RWPE1 (cell line): ENCODE data around the gene ALDH1A3.

Experiments used
- CTCF ChIA-PET: fragments of 350-600 bp; sonication (Branson Sonifier 250); formaldehyde crosslinking; extraction: SDS; loops from one replicate; lab custom pipeline; 2021; lab: Yijun Ruan, JAX
- POLR2A ChIA-PET: fragments of 400-600 bp; formaldehyde crosslinking; extraction: SDS; loops from one replicate; lab custom pipeline; 2020; ENCODE audit warnings: antibody characterized with exemption; ENCODE audit not compliant: low non-redundant PET; lab: Yijun Ruan, JAX
- DNase-seq: peaks from one replicate; pipeline ENCODE4 v3.0.0; 2012; ENCODE audit warnings: low spot score
- H3K27ac ChIP-seq: fragments of 450-650 bp; 2 replicates; pipeline ENCODE4 v1.5.1; 2017
- CTCF ChIP-seq: fragments of 450-650 bp; conservative IDR thresholded peaks from 2 replicates; pipeline ENCODE4 v1.5.1; 2017; ENCODE audit warnings: low read depth, mild to moderate bottlenecking

Gene ALDH1A3

DNA sequence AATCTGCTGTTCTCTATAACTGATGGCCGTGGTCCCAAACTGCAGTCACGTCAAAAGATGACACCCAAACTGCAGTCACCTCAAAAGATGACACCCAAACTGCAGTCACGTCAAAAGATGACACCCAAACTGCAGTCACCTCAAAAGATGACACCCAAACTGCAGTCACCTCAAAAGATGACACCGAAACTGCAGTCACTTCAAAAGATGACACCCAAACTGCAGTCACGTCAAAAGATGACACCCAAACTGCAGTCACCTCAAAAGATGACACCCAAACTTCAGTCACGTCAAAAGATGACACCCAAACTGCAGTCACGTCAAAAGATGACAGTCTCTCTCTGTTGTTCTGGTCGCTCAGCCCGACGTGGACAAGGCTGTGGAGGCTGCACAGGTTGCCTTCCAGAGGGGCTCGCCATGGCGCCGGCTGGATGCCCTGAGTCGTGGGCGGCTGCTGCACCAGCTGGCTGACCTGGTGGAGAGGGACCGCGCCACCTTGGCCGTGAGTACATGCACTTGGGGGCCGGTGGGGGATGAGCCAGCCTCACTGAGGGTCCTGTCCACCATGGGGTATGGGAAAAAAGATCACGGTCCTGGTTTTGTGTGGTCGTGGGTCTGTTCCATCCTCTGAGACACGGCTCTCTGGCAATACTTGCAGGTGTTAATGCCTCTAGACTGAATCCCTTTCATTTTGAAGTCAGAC, 7.7 kb downstream of the ALDH1A3 start:
- DNase-seq, result no peak
- CTCF ChIA-PET, result no interaction called here
- no peak overlapping the region for H3K27ac ChIP-seq
- TF ChIP-seq CTCF, result no peak
- POLR2A ChIA-PET, result no interaction called here

GRCh38 chr15:100889385-100890050, 9.9 kb downstream of the ALDH1A3 start:
- no peak for DNase-seq
- ChIA-PET CTCF (interaction anchor here (1.0 kb wide), 1 partner anchor 119 kb away, joined by 3 read pairs; no protein-coding TSS in a partner anchor), POLR2A (no interaction called here)
- peak overlapping the region; percentile 19 for H3K27ac ChIP-seq
- TF ChIP-seq CTCF, result no peak

DNA sequence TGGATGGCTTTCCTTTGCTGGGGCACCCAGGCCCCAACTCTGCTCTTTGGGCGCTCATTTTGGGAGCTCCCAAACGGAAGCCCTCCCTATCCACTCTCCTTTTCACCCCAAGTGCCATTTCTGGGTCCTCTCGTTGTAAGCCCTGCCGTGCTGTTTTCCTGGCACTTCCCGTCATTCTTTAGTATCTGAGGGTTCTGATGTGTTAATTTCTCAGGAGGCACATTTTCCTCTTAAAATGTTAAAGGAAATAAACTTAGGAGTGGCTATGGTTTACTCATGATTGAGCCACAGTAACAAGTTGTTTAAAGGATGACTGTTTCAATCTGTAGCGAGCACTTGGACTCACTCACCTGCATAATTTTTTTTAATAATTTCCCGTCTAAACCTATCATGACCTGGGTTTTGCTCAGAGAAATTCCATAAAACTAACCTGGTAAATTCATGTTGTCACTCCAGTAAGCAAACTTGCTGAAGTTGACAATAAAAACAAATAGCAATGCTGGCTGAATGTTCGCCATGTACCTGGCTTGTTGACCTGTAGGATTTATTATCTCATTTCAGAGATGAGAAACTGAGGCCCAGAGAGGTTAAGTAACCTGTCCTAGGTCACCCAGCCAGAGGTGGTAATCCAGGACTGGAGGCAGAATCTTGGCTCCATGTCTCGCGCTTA, 10.6 kb downstream of the ALDH1A3 start:
- H3K27ac ChIP-seq, result peak overlapping the region; percentile 19
- DNase-seq, result no peak
- CTCF ChIA-PET, result interaction anchor here (1.0 kb wide), 1 partner anchor 118 kb away, joined by 3 read pairs; no protein-coding TSS in a partner anchor
- POLR2A ChIA-PET, result no interaction called here
- TF ChIP-seq CTCF, result no peak

DNA sequence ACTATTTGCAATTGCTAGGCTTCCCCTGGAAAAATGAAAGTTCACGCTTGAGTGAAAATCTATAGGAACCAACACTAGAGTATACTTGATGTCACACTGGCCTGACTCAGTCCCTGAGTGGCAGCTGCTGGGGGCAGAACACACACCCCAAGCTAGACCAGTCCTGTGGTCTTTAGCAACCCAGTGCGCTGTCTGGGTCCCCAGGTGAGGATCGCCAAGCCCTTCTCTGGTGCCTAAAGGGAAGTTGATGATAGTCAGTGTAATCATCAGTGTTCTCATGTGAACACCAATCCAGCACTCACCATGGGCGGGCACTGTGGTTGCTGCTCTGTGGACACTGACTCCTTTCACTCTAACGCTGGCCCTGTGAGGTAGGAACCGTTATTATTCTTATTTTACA, 11.2 kb downstream of the ALDH1A3 start:
- no peak for DNase-seq
- TF ChIP-seq CTCF, result no peak
- CTCF ChIA-PET, result no interaction called here
- no peak overlapping the region for H3K27ac ChIP-seq
- POLR2A ChIA-PET, result no interaction called here

DNA sequence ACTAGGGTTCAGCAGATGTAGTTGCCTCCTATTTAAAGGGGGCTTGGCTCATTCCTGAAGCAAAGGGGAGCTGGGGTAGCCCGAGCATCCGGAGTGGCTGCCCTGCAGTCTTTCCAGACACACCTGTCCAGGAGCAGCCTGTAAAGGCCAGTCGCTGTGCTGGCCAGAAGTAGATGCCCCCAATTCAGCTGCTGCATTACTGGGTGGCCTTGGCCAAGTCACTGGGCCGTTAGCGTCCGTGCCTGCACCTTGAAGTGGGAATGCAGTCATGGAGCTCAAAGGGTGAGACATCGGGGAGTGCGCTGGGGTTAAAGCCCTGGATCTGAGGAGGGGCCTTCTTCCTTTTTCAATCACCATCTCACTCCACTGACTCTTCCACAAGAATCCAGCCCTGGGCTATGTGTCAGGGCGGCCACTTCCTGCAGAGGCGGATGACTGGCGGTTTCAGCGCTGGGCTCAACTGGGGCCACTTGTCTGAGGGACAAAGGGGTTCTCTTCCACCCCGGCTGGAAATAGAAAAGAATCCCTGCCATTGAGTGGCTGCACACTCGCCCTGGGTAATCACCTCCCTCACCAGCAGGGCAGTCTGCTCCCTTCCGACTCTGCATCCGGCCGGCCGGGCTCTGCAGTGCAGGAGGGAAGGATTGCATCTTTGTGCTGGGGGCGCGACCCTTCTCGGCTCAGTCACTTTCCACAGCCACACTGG, 11.8 kb downstream of the ALDH1A3 start:
- no peak for TF ChIP-seq CTCF
- ChIA-PET CTCF (interaction anchor here (0.7 kb wide), 1 partner anchor 18 kb away, joined by 7 read pairs; no protein-coding TSS in a partner anchor), POLR2A (no interaction called here)
- no peak overlapping the region; the same call in 1 of the 2 replicates for H3K27ac ChIP-seq
- DNase-seq, result no peak

- TF ChIP-seq CTCF, result no peak
- no peak overlapping the region; the same call in 1 of the 2 replicates for H3K27ac ChIP-seq
- ChIA-PET CTCF (interaction anchor here (0.7 kb wide), 1 partner anchor 19 kb away, joined by 7 read pairs; no protein-coding TSS in a partner anchor), POLR2A (no interaction called here)
- DNase-seq, result no peak
Measured at GRCh38 chr15:100892013-100892355, 12.4 kb downstream of the ALDH1A3 start.
